ENCODE measurements around the gene UBA1. TPM values are rescaled to one million over a fixed set of nuclear protein-coding genes. Genes with fewer than 3 reads are reported as not detected.

The UBA1 gene
- total and polyA plus RNA-seq, 2 of the 13 experiments (the other 11 are each of a cell fraction or from before 2014, with no cell fraction given): 93.3 to 129 TPM

DNA sequence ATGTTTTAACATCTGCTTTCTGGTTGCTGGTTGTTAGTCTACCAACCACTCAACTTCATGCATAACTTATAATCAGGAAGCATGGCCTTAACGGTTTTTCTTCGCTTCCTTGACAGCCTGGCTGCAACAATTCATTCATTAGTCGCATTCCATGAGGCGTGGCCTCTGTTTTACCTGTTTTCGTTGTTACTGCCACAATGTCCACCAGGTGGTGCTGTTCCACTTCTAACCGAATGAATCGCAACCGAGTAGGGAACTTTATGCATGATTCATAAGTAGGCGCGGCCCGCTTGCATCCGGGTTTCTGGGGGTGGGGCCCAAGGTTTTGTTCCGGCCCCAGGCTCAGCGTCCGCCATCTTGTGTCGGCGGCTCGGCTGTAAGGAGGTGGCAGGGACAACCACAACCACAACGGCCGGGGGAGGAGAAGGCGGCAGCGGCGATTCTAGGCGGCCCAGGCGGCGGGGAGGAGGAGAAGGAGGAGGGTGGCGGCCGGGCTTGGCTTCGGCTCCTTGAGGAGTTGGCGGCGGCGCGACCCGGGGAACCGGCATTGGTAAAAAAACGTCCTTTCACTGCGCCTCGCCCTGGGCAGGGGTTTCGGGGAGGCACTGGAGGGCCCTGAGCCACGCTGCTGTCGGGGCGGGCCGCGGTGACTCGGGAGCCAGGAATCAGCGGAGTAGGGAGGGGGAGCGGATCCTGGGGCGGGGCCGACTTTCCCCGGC is at the start of gene UBA1 (continued):
- TF ChIP-seq GATAD1 (CRISPR knock-in tag; IDR thresholded peaks at IDR 0.05) (no peak), ZNF556 (CRISPR knock-in tag; IDR thresholded peaks at IDR 0.05; ENCODE audit: borderline replicate concordance) (no peak), ZNF703 (CRISPR knock-in tag; IDR thresholded peaks at IDR 0.05; ENCODE audit: borderline replicate concordance) (no peak), NR2C2 (CRISPR knock-in tag; IDR thresholded peaks at IDR 0.05; ENCODE audit: borderline replicate concordance) (0 out of 2 replicates have a peak, but pooled peaks have one; percentile 13), KLF16 (CRISPR knock-in tag; IDR thresholded peaks at IDR 0.05) (no peak), PAWR (CRISPR knock-in tag; IDR thresholded peaks at IDR 0.05; ENCODE audit: borderline replicate concordance) (no peak), ZNF660 (CRISPR knock-in tag; IDR thresholded peaks at IDR 0.05; ENCODE audit: borderline replicate concordance, low read depth) (no peak), MIER2 (CRISPR knock-in tag; IDR thresholded peaks at IDR 0.05) (no peak), GLMP (CRISPR knock-in tag; IDR thresholded peaks at IDR 0.05; ENCODE audit: borderline replicate concordance) (no peak), MYNN (CRISPR knock-in tag; IDR thresholded peaks at IDR 0.05; ENCODE audit: low read depth) (no peak), HNRNPL (IDR thresholded peaks at IDR 0.05; ENCODE audit: low read depth, low read length) (no peak), FOXC1 (CRISPR knock-in tag; IDR thresholded peaks at IDR 0.05; ENCODE audit: borderline replicate concordance) (no peak), KAT2B (IDR thresholded peaks at IDR 0.05; ENCODE audit: borderline replicate concordance, low read depth, low read length) (no peak), RBM39 (IDR thresholded peaks at IDR 0.05; ENCODE audit: low read depth, low read length, poor library complexity, severe bottlenecking) (peak; percentile 54), NFE2L1 (CRISPR knock-in tag; IDR thresholded peaks at IDR 0.05; ENCODE audit: borderline replicate concordance) (no peak), ZNF383 (CRISPR knock-in tag; IDR thresholded peaks at IDR 0.05; ENCODE audit: borderline replicate concordance) (no peak), ZNF816 (CRISPR knock-in tag; IDR thresholded peaks at IDR 0.05; ENCODE audit: borderline replicate concordance) (no peak), SPEN (CRISPR knock-in tag; IDR thresholded peaks at IDR 0.05; ENCODE audit: low read depth) (peak; percentile 63; the same call in 1 of the 2 replicates), ZNF790 (CRISPR knock-in tag; IDR thresholded peaks at IDR 0.05; ENCODE audit: borderline replicate concordance) (no peak), ZNF768 (CRISPR knock-in tag; IDR thresholded peaks at IDR 0.05) (0 out of 2 replicates have a peak, but pooled peaks have one; percentile 26), SKI (IDR thresholded peaks at IDR 0.05; ENCODE audit: partially characterized antibody) (no peak), NAIF1 (CRISPR knock-in tag; IDR thresholded peaks at IDR 0.05; ENCODE audit: borderline replicate concordance) (no peak), MED8 (CRISPR knock-in tag; IDR thresholded peaks at IDR 0.05; ENCODE audit: insufficient replicate concordance) (no peak), ZFP1 (CRISPR knock-in tag; IDR thresholded peaks at IDR 0.05) (no peak), ZSCAN9 (CRISPR knock-in tag; IDR thresholded peaks at IDR 0.05; ENCODE audit: borderline replicate concordance) (no peak; the same call in 1 of the 2 replicates), ZNF33A (CRISPR knock-in tag; IDR thresholded peaks at IDR 0.05; ENCODE audit: borderline replicate concordance) (no peak), ZNF652 (CRISPR knock-in tag; IDR thresholded peaks at IDR 0.05; ENCODE audit: borderline replicate concordance, low read depth) (no peak), ZKSCAN8 (CRISPR knock-in tag; IDR thresholded peaks at IDR 0.05; ENCODE audit: borderline replicate concordance) (no peak), ZNF530 (CRISPR knock-in tag; IDR thresholded peaks at IDR 0.05; ENCODE audit: low read depth) (no peak), ATAD3A (CRISPR knock-in tag; IDR thresholded peaks at IDR 0.05) (no peak), ZBTB8A (CRISPR knock-in tag; IDR thresholded peaks at IDR 0.05; ENCODE audit: borderline replicate concordance, low read depth) (no peak), ZNF484 (CRISPR knock-in tag; IDR thresholded peaks at IDR 0.05; ENCODE audit: borderline replicate concordance, low read depth) (no peak)
